Breast epithelium (tissue), 4 donors: ENCODE measurements around the gene NAB1. TPM values are rescaled to one million over a fixed set of nuclear protein-coding genes. Genes with fewer than 3 reads are reported as not detected.

Experiments used
- DNase-seq, 2 donors: peaks; one replicate each; pipeline ENCODE4 v3.0.0-alpha.2; 2019; ENCODE audit warnings: low spot score in 2 of 2
- H3K27ac ChIP-seq, 2 donors: fragments of 200-600 bp; sonication (generic) in 1 of 2; one replicate each; pipeline ENCODE4 v1.5.1; 2016 to 2019; ENCODE audit warnings: mild to moderate bottlenecking in 1 of 2
- H3K27me3 ChIP-seq, 2 donors: fragments of 200-600 bp; sonication (generic) in 1 of 2; one replicate each; pipeline versions ENCODE4 v1.5.1 to v1.6.0; 2017 to 2019; ENCODE audit warnings: control low read depth in 1 of 2, mild to moderate bottlenecking in 1 of 2
- H3K36me3 ChIP-seq: fragments of 200-600 bp; one replicate; pipeline ENCODE4 v1.5.1; 2019
- H3K4me1 ChIP-seq, 2 donors: fragments of 200-600 bp; sonication (generic); one replicate each; pipeline ENCODE4 v1.5.1; 2016 to 2019; ENCODE audit warnings: control low read depth in 1 of 2
- H3K4me3 ChIP-seq, 3 donors: fragments of 200-600 bp; sonication (generic); 1 replicate in 2 of 3; 2 replicates in 1 of 3; pipeline ENCODE4 v1.5.1; 2016 to 2019; ENCODE audit warnings: mild to moderate bottlenecking in 3 of 3, moderate library complexity in 2 of 3
- H3K9me3 ChIP-seq, 2 donors: fragments of 200-600 bp; sonication (generic) in 1 of 2; one replicate each; pipeline ENCODE4 v1.5.1; 2016 to 2019; ENCODE audit warnings: control low read depth in 1 of 2
- POLR2A ChIP-seq: fragments of 450-650 bp; IDR thresholded peaks from one replicate; pipeline ENCODE4 v1.6.1; 2016; ENCODE audit warnings: antibody characterized with exemption, mild to moderate bottlenecking, moderate library complexity
- POLR2AphosphoS5 ChIP-seq, 3 donors: sonication (generic); formaldehyde crosslinking; IDR thresholded peaks; one replicate each; pipeline ENCODE4 v1.6.1; 2017; ENCODE audit warnings: antibody characterized with exemption in 3 of 3
- intact Hi-C: fragments of 100-400 bp; cut with DNase I; formaldehyde crosslinking; loops from one replicate; pipeline ENCODE4 v1.15.1; 2023; ENCODE audit warnings: low total_unique reads
- total RNA-seq, 3 donors: library from RNA; depleted of rRNA; stranded (reverse); fragments of >200 nt; gene quantifications; one replicate each; pipeline ENCODE4 v1.1.0, GENCODE V29; 2016
- TF ChIP-seq, protein P1 (sequence below), 3 donors: fragments of 450-650 bp; IDR thresholded peaks; one replicate each; pipeline ENCODE4 v1.5.1; 2016 to 2017; ENCODE audit warnings: antibody characterized with exemption in 3 of 3, mild to moderate bottlenecking in 3 of 3, moderate library complexity in 3 of 3

NAB1 gene
- total RNA-seq, 3 donors from 2014 or later: 40.2 to 76.2 (median 71.8) TPM

DNA sequence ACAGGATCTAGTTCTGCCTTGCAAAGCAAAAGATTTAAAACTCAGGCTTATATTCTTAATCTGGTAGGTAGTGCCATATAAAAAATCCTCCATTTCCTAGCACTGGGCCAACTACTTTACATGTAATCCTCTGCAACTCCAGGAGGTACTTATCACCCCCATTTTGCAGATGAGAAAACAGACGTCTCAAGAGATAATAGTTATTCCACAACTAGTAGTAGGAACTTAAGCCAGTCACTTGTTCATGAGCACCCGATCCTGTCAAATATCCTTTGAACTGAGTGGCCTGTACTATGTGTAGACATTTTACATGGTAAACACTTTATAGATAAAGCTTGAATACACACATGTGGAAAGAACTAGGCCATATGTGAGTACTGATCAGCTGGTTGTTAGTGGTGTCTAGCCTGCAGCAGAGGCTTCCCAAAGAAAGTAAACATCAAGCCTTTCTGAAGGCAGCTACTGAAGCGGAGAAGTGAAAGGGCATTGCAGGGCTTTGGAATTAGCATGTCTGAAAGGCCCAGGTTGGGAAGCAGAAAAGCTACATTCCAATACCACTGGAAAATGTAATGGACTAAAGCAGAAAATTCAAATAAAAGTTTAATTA is 48.0 kb downstream of the NAB1 start:
- TF ChIP-seq, protein P1, sequence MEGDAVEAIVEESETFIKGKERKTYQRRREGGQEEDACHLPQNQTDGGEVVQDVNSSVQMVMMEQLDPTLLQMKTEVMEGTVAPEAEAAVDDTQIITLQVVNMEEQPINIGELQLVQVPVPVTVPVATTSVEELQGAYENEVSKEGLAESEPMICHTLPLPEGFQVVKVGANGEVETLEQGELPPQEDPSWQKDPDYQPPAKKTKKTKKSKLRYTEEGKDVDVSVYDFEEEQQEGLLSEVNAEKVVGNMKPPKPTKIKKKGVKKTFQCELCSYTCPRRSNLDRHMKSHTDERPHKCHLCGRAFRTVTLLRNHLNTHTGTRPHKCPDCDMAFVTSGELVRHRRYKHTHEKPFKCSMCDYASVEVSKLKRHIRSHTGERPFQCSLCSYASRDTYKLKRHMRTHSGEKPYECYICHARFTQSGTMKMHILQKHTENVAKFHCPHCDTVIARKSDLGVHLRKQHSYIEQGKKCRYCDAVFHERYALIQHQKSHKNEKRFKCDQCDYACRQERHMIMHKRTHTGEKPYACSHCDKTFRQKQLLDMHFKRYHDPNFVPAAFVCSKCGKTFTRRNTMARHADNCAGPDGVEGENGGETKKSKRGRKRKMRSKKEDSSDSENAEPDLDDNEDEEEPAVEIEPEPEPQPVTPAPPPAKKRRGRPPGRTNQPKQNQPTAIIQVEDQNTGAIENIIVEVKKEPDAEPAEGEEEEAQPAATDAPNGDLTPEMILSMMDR (IDR thresholded peaks at IDR 0.05): no peak
- TF ChIP-seq POLR2AphosphoS5 (IDR thresholded peaks at IDR 0.05) (no peak), POLR2A (no peak)
- no peak overlapping the region for H3K27ac ChIP-seq
- H3K36me3 ChIP-seq: no peaks in the 10 kb centered on the region
- intact Hi-C loops: no loop called here
- no peaks in the 10 kb centered on the region for H3K27me3 ChIP-seq
- DNase-seq: no peak
- no peaks in the 10 kb centered on the region for H3K9me3 ChIP-seq
- no peaks in the 10 kb centered on the region for H3K4me1 ChIP-seq
- H3K4me3 ChIP-seq: no peak overlapping the region

DNA sequence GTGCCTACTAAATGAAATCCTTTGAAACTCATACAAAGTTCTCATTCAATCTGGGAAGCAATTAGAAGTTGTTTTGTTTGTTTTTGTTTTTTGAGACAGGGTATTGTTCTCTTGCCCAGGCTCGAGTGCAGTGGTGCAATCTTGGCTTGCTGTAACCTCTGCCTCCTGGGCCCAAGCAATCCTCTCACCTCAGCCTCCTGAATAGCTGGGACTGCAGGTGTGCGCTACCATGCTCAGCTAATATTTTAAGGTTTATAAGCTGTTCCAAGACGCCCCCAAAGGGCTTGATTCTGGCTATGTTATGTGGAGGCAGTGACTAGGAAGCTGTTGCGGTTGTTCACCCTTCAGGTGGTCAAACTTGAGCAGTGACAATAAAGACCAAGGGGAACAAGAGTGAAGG is 48.5 kb downstream of the NAB1 start:
- H3K27ac ChIP-seq: no peak overlapping the region
- H3K27me3 ChIP-seq: no peaks in the 10 kb centered on the region
- TF ChIP-seq POLR2AphosphoS5 (IDR thresholded peaks at IDR 0.05) (no peak), POLR2A (no peak)
- TF ChIP-seq, protein P1 (IDR thresholded peaks at IDR 0.05): no peak
- DNase-seq: no peak
- intact Hi-C loops: no loop called here
- H3K4me1 ChIP-seq: no peaks in the 10 kb centered on the region
- no peaks in the 10 kb centered on the region for H3K36me3 ChIP-seq
- H3K4me3 ChIP-seq: no peak overlapping the region
- H3K9me3 ChIP-seq: no peaks in the 10 kb centered on the region

DNA sequence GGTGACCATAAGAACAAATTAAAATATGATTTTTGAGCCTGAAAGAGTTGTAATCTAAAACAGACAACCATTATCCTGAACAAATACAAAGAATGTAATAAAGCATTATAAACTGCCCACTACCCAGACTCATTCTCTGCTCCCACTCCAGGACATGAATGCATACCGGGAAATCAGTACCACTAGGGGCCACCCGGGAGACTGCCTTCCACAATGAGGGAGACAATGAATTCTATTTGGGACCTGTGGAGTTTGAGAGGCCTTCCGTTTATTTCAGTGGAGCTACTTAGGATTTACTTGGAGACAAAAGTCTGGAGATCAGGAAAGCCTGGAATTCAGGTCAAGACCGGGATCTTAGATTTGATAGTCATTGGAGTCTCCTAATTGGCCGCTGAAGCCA is 50.0 kb downstream of the NAB1 start:
- no peak for DNase-seq

DNA sequence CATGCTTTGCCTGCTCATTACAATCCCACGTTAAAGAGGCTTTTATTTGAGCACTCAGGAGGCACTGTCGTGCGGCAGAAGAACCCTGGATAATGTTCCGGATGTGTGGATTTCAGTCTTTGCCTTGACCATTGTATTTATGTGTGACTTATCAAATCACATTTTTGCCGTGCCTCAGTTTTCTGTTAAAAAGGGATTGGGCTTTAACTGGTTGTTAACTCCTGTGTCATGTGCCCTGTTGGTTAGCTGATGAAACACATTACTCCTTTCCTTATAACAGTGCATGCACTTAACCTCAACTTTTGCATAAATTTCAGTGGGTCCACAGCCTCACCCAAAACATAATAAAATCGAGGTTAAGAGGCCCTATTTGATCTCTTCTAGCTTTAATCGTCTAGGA is 52.7 kb downstream of the NAB1 start:
- no peak overlapping the region for H3K4me3 ChIP-seq
- H3K9me3 ChIP-seq: no peaks in the 10 kb centered on the region
- intact Hi-C loops: no loop called here
- no peak overlapping the region for H3K27ac ChIP-seq
- DNase-seq: no peak
- H3K27me3 ChIP-seq: no peaks in the 10 kb centered on the region
- H3K36me3 ChIP-seq: no peaks in the 10 kb centered on the region
- H3K4me1 ChIP-seq: no peaks in the 10 kb centered on the region
- TF ChIP-seq POLR2A (no peak), POLR2AphosphoS5 (IDR thresholded peaks at IDR 0.05) (no peak)
- TF ChIP-seq, protein P1 (IDR thresholded peaks at IDR 0.05): no peak

More for the DNA sequence above, 50.0 kb downstream of the NAB1 start:
- TF ChIP-seq POLR2AphosphoS5 (IDR thresholded peaks at IDR 0.05) (no peak), POLR2A (no peak)
- TF ChIP-seq, protein P1 (IDR thresholded peaks at IDR 0.05): no peak
- H3K27me3 ChIP-seq: no peaks in the 10 kb centered on the region
- intact Hi-C loops: no loop called here
- no peak overlapping the region for H3K4me3 ChIP-seq
- H3K9me3 ChIP-seq: no peaks in the 10 kb centered on the region
- no peaks in the 10 kb centered on the region for H3K36me3 ChIP-seq
- H3K4me1 ChIP-seq: no peaks in the 10 kb centered on the region
- no peak overlapping the region for H3K27ac ChIP-seq

DNA sequence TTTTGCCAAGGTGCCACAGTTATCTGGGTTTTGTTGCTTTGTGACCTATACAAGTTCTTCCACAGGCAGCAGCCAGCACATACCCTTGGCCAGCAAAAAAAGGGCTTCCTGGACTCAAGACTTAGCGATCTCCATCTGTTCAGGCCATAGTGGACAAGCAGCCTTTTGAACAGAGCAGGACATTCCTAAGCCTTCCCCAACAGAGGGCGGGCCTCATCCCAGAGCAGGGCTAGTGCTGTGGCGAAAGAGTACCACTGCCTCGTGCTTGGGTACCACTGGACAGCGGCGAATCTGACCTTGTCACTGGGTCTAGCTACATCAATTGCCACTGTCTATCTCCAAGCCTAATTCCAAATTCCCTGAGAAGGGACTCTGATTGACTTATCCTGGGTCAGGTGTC is 56.4 kb downstream of the NAB1 start:
- DNase-seq: no peak
- Histone ChIP-seq H3K27ac (no peak overlapping the region), H3K36me3 (no peaks in the 10 kb centered on the region), H3K9me3 (no peaks in the 10 kb centered on the region), H3K4me3 (no peak overlapping the region), H3K4me1 (no peaks in the 10 kb centered on the region), H3K27me3 (no peaks in the 10 kb centered on the region)
- TF ChIP-seq POLR2AphosphoS5 (IDR thresholded peaks at IDR 0.05) (no peak), POLR2A (no peak)
- TF ChIP-seq, protein P1 (IDR thresholded peaks at IDR 0.05): no peak
- intact Hi-C loops: no loop called here
